CD4-positive, alpha-beta T cell treated with Interferon gamma for 1 hour (primary cell): Measurements from ENCODE around the gene TBC1D22B.

Experiments
- DNase-seq: peaks from one replicate; pipeline ENCODE4 v3.0.0-alpha.2; 2020

Gene TBC1D22B

DNA sequence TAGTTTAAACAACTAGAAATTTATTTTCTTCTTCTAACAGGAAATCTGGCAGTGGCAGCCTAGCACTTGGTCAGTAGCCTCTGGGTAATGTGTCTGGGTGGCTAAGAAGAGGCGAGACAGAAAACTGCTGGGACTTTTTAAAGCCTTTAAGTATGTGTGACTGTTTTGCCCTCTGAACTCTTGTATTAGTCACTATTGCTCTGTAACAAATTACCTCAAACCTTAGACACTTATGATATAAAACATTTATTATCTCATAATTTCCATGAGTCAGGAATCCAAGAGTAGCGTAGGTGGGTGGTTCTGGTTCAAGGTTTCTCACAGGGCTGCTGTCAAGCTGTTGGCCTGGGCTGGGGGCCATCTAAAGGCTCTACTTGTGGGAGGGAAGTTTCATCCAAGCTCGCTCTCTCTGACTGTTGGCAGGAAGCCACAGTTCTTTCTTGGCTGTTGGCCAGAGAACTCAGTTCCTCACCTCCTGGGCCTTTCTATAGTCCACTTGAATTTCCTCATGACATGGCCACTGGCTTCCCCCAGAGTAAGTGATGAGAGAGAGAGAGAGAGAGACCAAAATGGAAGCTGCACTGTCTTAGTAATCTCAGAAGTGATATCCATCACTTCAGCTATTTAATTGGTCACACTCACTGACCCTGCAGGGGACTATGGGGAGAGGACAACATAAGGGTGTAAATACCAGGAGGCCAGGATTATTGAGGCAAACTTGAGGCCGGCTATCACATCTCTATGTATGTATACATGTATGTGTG, 17.4 kb upstream of the TBC1D22B start:
- peak; percentile 64 for DNase-seq

DNA sequence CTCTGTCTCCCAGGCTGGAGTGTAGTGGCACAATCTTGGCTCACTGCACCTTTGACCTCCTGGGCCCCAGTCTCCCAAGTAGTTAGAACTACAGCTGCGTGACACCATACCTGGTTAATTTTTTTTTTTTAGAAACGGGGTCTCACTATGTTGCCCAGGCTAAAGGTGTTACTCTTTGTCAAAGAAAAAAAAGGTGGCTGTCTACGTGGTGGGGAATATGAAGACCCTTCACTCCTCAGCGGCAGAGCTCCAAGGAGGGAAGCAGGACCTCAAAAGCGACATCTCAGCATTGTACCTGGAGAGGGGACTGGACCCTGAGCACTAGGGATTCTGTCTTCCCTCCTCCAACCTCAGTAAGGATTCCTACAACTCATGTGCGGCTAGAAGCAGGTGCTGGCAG, 16.4 kb upstream of the TBC1D22B start:
- DNase-seq: no peak

DNA sequence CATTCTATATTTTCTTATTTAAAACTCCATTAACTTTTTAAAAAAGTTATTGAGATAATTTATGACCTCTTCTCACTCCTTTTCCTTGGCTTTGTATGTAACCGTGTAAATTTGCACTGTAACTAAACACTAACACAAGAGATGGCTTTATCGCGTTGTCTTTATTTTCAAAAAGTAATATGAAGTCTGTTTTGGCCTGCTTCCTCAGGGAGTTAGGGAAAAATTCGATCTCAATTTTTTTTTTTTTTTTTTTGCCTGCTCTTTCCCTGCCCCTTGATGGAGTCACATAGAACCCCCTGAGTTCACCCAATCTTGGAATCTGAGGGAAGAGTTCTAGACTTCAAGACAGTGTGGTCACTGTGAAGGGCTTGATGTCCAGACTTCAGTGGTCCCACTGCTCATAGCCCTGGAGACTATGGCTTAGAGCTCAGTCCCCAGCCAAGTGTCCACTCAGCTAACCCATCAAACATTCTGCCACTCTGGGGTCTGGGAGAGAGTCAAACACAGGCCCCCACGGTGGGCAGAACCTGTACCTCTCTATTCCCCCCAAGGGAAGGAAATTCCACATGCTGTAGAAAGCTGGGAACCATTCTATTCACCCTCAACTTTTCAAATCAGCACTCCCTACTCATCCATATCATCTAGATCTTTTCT, 15.7 kb upstream of the TBC1D22B start:
- DNase-seq: no peak

DNA sequence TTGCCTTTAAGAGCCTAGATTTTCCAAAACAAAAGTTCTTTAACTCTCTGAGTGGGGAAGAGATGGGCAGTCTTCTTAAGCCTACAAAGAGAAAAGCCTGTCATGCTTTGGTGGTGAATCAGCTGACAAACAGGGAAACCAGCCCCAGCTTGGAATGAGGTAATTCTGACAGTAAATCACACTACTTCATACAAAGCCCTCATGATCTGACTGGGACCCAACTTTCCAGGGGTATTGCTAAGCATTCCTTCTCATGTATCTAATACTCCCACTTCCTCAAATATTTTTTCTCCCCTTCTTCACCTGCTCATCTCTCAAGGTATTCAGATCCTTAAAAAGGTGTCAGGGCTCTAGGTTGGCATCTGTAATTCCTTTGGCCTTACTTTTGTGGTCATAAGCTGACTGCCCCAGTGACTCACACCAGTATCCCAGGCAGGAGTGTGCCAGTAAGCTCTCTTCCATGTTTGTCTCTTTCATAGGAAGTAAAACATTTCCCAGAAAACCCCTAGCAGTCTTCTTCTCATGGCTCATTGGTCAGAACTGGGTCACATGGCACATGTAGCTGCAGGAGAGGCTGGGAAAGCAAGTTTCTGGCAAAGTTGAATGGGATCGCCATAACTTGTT, 15.0 kb upstream of the TBC1D22B start:
- DNase-seq: no peak

DNA sequence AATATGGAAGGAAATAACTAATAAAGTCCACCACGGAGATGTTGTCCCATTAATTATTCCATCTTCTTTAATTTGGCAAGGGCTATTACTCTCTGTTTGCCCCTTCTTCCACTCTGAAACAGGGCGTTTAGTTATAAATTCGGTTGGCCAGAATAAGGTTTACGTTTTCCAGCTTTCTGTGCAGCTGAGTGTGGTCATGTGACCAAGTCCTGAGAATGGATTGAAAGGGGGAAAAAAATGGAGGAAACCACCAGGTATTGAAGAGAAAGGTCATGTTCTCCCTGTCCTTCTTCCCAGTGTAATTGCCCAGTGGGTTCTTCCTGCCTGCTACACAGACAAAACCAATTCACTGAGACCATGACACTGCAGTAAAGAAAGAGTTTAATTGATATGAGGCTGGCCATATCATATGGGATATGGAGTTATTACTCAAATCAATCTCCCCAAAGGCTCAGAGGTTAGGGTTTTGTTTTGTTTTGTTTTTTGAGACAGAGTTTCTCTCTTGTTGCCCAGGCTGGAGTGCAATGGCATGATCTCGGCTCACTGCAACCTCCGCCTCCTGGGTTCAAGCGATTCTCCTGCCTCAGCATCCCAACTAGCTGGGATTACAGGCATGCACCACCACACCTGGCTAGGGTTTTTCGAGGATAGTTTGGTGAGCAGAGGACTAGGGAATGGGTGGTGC, 14.3 kb upstream of the TBC1D22B start:
- no peak for DNase-seq

DNA sequence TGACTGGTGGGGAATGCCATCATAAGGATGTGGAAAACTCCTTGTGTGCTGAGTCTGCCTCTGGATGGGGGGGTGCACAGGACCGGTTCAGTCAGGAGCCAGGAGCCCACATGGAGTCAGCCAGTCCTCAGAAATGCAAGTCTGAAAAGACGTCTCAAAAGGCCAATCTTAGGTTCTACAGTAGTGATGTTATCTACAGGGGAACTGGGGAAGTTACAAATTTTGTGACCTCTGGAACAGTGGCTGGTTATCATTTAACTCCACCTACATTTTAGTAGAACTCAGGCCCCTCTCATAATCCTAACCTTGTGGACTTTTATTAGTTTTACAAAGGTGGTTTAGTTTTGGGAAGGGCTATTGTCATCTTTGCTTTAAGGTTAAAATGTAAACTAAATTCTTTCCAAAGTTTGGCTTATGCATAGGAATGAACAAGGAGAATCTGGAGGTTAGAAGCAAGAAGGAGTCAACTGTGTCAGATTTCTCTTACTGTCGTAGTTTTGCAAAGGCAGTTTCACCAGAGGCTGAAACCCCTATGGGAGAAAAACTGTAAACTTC, 13.7 kb upstream of the TBC1D22B start:
- no peak for DNase-seq

DNA sequence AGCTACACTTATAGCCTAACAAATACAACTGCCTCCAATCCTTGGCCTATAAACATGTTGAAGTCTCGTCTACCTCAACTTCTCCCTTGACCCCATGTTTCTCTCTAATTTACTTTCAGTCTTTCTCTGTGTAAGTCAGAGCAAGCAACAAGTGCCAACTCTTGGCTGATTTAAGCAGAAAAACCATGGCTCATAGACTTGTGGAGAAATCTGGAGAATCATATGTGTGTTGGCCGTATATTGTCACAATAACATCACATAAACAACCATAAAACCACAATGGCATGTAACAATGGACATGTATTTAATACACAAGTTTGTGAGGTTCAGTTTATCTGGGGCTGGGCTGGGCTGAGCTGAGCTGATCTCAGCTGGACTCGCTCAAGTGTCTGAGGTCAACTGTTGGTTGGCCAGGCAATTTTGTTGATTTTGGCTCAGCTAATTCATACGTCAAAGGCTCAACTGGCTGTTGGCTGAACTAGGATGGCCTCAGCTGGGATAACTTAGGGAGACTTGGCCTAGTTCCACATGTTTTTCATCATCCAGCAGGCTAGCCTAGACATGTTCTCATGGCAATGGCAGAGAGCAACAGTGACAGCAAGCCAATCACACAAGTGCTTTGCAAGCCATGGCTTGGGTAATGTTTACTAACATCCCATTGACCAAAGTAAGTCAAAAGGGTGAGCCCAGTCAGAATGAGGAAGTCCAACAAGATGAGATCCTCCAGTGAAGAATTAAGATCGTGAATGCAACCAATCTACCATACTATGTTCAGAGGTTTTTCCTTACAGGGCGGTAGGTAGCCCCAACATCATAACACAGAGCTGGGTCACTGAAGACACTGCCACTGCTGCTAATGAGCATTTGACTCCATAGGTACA, 12.9 kb upstream of the TBC1D22B start:
- DNase-seq: no peak

DNA sequence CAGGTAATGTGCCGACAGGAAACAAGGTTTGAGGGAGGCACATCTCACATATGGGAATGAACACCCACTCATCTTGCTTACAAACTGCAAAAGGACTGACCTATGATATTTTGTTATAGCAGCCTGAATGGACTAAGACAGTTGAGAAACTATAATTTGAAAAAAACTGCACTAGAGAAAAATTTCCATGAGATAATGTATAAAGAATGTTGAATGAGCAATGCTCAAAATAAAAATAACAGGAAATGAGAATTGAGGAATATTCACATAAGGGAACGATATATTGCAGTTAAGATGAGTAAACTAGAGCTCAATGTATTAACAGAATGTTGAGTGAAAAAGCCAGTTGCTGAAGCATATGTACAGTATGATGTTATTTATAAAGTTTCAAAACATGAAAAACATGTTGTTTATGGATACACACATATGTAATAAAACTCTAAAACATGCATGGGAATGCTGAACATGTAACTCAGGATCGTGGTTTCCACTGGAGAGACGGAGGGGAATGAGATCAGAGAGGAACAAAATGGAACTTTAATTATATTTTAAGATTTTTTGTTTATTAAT, 6.3 kb upstream of the TBC1D22B start:
- DNase-seq: no peak

DNA sequence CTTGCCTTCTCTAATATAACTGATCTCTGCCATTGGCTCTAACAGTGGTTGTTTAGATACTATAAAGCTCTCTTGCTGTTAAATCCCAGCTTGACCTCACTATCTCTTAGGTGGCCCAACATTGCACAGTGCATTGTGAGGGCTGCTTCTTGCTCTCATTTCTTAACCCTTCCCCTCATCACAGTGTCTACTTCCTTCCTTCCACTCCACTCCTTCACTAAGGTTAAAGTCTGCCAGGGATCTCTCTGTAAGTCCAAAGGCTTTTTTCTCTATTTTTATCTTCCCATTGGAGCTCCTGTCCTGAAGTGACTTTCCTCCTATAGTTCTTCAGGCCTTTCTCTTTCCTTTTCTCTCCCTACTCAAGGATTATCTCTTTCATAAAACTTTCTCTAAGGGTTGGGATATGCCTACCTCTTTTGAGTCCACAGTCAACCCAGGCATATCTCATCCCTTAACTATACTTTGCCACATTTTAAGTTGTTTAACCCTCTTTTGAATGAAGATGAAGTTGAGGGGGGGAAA, 4.0 kb upstream of the TBC1D22B start:
- no peak for DNase-seq

DNA sequence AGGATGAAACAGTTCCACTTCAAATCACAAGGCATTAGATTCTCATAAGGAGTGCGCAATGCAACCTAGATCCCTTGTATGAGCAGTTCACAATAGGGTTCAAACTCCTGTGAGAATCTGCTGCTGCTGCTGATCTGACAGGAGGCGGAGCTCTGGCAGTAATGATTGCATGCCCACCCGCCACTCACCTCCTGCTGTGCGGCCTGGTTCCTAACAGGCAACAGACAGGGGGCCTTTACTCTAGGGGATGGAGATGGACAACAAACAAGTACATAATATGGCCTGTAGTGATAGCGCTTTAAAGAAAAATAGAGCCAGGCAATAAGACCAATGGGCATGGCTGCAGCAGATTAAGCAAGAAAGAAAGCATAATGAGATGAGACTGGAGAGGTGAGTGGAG, 2.7 kb upstream of the TBC1D22B start:
- no peak for DNase-seq

DNA sequence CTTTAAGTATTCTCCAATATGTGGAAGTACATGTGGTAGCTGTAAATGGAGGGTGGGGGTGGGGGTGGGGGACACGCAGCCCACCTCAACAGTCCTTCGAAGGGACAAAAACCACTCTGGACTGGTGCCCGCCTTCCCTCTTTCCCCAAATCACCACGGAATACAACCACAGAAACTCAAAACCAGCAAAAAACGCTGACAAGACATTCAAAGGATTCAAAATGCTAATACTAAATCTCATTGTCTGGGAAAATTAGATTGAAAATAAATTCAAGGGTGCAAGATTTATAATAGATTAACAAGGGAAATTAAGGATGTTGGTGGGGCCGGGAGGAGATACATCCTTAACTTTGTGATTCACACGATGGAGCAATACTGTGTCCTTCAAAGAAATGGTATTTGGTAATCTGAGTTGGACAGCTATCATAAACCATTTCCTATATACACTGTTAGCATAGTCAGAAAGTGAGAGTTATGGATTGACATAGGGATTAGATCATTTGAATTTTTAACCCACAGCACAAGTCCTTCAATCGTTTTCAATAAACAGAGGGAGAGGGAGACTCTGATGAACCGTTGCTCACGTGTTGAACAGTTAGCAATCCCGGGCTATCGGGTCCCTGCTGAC, 766 bp upstream of the TBC1D22B start:
- no peak for DNase-seq

DNA sequence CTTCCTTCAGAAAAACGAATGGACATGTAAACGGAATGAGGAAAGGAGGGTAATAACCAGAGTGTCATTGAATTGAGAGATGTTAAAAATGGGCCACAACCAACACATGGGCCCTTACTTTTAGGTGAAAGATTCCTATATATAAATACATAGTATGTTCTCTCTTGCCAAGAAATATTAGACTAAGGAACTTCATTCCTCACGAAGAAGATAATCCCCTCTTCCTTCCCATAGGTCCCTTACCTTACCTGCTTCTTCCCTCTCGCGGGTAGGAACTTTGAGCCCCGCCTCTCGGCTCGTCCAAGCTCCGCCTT, 295 bp upstream of the TBC1D22B start:
- no peak for DNase-seq

DNA sequence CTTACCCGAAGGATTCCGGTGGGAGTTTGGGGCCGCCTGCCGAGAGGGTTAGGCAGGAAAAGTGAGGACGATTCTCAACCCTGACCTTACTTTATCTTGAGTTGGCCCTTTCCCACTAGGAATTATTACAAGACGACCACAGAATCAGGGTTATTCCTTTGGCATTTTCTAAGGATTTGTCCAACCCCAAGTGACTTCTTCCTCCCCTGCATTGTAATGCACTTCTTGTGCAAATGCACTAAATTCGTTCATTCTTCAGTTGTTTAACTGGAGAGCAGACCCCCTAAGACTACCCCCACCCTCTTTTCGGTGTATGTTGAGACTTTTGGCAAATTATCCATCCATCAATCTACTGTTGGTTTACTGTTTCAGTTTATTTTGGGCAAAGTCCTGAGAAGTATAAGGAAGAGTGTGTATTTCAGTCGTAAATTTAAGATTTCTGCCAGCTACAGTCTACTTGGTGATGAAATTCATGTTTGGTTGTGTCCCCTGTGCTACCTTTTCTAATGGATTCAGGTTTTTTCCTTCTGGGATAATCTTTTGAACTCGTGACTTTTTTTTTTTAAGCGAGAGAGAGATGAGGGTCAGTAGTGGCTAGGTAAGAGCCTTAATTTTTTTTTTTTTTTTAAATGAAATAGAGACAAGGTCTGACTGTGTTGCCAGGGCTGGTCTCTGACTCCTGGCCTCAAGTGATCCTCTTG, 983 bp downstream of the TBC1D22B start:
- DNase-seq: no peak

DNA sequence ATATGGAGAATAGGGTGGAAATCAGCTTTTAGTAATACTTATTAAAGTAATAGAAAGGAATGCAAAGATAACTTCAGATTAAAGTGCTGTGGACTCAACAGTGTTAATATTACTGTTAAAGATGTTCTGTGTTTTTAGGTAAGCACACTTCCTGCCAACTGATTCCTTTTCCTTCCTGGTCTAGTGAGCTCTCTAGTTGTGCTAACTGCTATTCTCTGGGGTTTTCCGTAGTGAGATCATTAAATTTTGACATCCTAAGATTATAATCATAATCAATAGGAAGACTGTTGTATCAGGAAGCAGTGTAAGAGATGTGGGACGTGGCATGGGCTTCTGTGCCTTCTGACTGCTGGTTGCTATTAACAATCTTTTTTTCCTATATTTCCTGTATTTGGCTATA, 1.6 kb downstream of the TBC1D22B start:
- DNase-seq: no peak

DNA sequence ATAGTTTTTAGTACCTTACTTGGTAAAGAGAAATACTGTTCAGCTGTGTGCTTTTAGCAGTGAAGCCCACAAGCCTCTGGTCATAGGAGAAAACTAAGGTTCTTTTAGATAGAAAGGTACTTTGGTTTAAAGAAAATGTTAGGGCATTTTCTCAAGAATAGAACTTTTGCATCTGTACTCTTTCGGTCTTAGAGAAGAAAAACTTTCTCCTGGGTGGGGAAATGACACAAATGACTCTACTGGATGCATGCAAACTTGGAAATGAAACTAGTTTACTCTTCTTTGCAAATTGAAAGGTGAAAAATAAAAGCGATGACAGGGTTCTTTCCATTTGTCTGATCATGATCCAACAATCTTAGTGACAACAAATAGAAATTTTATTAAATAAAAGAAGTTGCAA, 2.5 kb downstream of the TBC1D22B start:
- DNase-seq: no peak

DNA sequence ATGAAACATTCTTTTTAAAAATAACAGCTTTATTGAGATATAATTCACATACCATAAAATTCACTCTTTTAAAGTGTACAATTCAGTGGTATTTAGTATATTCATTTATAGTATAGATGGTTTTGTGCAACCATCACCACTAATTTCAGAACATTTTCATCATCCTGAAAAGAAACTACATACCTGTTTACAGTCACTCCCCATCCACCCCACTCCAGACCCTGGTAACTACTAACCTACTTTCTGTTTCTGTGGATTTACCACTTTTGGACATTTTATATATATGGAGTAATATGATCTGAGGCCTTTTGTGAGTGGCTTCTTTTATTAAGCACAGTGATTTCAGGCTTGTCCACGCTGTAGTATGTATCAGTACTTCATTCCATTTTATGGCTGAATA, 2.9 kb downstream of the TBC1D22B start:
- no peak for DNase-seq

DNA sequence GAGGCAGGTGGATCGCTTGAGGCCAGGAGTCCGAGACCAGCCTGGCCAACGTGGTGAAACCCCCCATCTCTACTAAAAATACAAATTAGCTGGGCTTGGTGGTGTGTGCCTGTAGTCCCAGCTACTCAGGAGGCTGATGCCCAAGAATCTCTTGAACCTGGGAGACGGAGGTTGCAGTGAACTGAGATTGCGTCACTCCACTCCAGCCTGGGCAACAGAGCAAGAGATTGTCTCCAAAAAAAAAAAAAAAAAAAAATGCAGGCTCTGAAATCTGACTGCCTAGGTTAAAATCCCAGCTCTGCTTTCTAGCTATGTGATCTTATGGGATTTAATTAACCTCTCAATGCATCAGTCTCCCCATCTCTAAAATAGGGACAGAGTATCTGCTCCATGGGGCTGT, 3.6 kb downstream of the TBC1D22B start:
- no peak for DNase-seq

DNA sequence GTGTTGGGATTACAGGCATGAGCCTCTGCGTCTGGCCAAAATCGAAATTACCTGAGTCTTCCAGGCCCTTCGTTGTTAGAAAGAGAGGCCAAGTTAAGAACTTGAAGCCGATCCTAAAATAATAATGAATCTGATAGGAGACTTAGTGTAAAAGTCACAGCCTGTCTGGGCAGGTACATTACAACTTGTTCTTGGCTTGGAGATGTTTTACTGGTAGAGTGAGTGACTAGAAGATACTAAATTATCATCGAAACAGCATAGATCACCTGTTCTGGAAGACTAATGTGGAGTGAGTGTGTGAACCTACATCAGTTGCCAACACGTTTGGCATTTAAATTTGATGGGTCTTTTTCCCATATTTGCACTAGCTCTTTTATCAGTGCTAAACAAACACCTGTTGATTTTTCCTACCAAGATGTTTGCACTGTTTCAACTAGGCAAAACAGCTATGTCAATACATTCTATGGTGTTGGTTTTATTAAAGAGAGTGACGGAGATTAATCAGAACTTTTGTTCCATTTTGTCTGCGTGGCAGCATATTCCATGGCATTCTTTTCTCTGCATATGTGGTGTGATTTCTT, 5.0 kb downstream of the TBC1D22B start:
- DNase-seq: no peak

DNA sequence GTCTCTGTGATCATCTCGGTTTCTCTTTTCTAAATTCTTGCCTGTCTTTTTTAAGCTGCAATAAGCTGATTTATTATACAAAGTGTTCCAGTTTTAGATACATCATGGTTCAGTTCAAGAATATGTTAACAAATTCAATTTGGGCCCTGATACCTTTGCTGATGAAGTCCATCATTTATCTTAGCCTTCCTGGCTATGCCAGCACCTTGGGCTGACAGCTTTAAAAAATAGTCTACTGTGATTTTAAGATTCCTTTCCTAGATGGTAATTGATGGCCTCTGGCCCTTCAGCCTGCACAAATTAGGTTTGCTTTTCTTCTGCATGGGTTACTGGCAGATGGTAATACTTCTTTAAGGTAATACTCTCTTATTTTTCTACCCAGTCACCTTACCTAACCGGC, 7.4 kb downstream of the TBC1D22B start:
- no peak for DNase-seq

DNA sequence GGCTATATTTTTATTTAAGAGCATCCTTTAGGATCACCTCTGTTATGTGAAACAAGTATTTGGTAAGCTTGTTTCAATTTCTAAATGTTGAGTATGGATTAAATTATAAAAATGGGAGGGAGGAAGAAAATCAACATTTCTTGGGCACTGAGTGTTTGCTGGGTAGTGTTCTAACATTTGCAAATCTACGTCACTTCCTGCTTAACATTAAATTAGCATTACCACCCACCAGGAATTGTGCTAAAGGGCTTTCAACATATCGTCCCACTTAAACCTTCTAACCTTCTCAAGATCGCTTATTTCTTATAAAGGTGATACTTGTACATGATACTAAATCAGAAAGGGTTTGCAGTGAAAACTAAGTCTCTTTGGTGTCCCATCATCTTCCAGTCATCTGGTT, 8.3 kb downstream of the TBC1D22B start:
- DNase-seq: no peak
